HG03439 (cell line): Measurements from ENCODE around the gene DOCK3.
"Not testable (repeated sequence)": the region's sequence is repeated elsewhere in the genome, so short reads cannot be mapped to it uniquely, and the experiment has no call there.

Experiments used
- ATAC-seq: cut with Tn5 transposase; IDR thresholded peaks from one replicate; pipeline ENCODE4 v1.9.1; 2021; ENCODE audit warnings: mild to moderate bottlenecking, moderate library complexity; ENCODE audit not compliant: unreplicated experiment

The DOCK3 gene

DNA sequence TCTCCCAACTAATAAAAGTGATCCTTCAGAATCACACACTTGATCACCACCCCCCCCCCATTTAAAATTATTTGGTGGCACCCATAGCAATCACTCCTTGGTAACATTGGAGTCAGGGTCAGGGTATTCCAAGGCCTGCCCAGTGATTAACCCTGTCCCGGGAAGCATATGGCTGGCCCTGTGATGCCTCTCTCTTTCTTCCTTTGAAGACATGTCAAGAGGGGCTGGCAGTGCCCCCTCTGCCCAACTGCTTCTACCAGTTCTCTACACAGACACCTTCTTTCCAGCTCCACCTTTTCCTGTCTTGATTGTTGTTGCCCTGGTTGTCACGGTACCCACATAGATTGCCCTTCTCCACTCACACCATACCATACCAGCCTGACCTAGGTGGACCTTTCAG lies 679.4 kb downstream of the DOCK3 start:
- no peak for ATAC-seq

DNA sequence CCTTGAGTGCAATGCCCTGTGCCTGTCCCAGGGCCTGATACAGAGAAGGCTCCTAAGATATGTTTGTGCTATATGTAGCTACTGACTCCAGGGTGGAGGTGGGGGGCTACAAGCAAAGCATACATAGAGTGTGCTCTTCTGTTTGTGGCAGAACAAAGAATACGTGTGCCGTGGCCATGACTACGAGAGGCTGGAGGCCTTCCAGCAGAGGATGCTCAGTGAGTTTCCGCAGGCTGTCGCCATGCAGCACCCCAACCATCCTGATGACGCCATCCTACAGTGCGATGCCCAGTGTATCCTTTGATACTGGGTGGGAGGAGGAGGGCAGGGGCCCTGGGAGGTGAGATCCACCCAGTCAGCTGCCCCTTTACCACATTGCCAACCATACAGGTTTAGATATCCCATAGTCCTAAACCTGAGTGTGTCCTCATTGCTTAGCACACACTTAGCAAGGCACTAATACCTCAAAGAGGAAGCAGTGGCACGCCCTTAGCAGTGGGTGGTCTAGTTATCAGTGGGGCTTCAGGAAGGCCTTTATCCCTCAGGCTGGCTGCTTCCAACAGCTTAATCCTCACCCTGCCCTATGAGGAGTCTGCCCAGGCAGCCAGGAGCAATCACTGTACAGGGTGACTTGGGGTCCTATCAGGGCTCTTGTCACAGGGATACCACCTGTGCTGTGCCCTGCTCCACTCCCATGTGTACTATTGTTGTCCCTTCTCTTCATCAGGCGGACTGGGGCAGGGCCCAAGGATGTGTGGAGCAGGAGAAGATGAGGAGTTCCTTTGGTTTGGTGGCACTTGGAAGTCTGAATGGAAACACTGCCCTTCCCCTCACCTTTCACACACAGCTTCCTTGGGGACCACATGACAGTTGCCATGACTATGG lies 680.2 kb downstream of the DOCK3 start:
- no peak for ATAC-seq

DNA sequence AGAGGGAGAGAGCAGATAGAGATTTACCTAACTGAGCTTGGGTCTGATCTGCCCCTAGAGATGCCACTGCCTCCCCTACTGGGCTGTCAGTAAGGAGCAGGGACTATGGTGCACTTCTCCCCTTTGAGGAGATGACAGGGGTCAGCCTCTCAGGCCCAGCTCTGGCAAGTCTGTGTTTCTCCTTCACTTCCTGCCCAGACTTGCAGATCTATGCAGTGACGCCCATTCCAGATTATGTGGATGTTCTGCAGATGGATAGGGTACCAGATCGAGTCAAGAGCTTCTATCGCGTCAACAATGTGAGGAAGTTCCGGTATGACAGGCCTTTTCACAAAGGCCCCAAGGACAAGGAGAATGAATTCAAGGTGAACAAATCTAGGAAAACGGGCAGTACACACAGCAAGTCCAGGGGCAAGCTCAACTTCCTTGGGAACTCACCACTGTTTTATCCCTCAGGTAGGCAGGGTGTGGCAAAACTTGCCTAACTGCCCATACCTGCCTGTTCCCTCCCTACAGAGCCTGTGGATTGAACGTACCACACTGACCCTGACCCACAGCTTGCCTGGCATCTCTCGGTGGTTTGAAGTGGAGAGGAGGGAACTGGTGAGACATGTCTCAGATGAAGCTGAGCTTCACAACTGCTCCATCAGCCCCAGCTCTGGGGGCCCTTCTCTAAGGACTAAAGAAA lies 681.3 kb downstream of the DOCK3 start:
- no peak for ATAC-seq

DNA sequence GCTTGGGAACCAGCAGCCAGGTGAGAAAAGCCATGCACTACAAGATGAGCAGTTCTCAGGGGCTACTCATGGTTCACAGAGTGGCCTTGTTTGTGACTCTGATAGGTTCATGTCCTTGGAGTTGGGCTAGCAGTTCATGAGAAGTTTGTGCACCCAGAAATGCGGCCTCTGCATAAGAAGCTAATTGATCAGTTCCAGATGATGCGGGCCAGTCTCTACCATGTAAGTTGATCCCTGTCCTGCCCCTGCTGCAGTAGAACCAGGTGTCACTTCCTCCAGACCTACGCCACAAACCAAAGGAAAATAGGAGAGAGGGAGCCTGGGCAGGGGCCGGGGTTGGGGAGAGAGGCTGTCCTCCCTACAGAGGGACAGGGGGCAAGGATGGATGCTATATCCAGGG lies 683.1 kb downstream of the DOCK3 start:
- ATAC-seq = no peak

DNA sequence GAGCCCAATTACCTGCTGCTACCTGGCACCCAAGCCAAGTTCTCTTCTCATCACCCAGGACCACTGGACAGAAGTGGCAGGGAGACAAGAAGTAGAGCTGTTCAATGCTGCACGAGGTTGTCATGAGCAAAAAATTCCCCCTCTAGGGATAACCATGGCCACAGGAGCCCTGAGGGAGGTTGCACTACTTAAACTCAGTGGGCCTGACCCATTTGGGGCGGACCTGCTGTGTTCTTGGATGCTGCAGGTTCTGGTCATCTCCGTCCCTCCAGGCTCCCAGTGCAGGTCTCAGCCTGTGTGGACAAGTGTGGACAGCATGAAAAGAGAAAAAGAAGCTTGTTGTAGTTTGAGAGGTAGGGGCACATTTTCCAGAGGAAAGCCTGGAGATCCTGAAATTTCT lies 684.3 kb downstream of the DOCK3 start:
- ATAC-seq = no peak

DNA sequence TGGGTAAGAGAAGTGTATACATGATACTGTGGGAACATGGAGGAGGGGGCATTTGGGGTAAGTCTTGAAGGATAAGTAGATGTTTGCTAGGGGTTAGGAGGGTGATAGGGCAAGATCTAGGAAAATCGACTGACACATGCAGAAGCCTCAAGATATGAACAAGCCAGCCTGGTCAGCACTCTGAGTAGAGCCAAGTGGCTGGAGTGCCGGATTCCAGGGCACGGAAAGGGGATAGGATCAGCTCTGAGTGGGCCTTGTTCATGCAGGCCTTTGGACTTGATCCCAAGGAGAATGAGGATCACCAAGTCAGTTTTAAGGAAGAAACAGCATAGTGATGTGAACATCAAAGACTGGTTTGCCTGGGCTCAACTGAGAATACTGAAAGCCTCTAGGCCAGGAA lies 686.1 kb downstream of the DOCK3 start:
- no peak for ATAC-seq

DNA sequence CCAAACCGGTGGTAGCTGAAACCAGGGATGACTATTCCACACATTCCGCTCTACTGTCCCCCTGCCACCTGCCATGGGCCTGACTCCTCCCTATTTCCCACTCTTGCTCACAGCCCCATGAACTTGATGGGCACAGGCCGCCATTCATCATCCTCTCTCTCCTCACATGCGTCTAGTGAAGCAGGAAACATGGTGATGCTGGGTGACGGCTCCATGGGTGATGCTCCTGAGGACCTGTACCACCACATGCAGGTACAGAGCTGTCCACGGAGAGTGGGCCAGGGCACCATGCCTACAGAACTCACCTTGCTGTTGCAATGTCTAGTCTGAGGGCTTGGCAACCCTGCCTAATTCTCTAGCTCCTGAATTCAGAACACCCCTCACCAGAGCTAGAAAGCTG lies 687.0 kb downstream of the DOCK3 start:
- no peak for ATAC-seq

DNA sequence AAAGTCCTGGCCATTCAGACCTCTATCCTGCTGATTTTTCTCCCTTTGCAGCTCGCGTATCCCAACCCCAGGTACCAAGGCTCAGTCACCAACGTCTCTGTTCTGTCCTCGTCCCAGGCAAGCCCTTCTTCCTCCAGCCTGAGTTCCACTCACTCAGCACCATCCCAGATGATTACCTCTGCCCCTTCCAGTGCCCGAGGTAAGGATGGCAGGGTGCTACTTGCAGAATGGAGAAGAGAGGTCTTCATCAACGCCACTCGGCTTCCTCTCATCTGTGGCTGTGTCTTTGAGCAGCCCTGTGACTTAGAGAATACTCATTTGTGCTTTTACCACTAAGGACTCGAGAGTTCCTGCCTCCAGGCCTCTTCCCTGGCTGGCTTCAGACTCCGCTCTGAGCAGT lies 687.7 kb downstream of the DOCK3 start:
- ATAC-seq = no peak

DNA sequence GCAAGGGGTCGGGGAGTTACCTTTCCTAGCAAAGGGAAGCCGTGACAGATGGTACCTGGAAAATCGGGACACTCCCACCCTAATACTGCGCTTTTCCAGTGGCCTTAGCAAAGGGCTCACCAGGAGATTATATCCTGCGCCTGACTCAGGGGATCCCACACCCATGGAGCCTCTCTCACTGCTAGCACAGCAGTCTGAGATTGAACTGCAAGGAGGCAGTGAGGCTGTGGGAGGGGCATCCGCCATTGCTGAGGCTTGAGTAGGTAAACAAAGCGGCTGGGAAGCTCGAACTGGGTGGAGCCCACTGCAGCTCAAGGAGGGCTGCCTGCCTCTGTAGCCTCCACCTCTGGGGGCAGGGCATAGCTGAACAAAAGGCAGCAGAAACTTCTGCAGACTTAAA lies 693.5 kb downstream of the DOCK3 start:
- ATAC-seq = not testable (repeated sequence)

DNA sequence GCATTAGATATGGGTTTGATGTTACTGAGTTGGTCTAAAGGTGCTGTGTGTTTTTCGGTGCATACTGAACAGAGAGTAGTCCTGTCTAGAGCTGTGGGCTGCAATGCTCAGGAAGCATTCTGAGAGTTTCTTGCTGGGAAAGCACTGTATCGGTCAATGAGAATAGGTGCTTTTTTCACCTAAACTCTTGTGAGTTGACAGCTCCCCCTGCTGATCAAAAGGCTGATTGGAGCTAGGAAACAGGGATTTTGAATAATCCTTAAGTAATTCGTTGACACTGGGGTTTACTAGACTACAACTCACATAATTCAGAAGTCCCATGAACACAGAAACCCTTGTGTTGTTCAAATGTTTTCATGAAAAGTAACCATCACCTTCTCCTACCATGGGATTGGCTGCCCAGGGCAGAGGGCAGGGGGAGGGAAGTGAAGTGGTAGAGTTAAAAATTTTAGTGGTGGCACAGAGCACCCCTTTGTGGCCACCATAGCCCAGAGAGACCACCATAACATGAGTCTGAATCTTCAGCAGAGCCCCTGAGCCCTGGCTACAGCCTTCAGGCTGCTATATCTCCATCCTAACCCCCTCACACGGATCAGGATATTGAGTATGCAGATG lies 697.3 kb downstream of the DOCK3 start:
- no peak for ATAC-seq

DNA sequence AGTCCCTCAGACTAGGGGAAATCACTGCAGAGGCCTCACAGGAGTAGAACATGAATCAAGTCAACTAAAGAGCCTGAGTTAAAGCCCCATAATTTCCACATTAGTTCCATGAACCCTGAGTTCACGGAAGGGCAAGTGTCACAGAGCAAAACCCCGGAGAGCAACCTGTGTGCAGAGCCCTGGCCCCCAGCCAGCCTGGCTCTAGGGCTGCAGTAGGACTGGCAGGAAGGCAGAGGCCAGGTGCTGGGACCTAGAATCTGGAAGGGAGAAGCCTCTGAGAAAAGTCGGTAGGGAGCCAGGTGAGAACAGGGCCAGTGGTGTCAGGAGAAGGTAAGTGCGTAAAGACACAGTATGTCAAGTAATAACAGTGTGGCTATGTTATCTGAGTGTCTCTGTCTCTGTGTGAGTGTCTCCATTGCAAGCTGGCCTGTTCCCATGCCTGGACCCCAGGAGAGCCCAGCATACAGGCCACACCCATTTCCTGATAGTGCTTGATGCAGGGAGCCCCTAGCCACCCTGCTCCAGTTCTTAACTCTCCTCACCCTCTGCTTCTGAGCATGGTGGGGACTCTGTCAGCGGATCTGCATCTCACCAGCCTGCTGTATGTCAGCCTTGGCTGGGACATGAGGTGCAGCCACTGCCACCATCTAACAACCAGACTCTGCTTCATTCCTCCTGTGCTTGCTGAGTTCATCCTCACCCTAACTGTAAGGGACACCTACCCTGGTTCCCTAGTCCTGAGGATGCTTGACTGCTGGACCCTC lies 699.1 kb downstream of the DOCK3 start:
- ATAC-seq = no peak

DNA sequence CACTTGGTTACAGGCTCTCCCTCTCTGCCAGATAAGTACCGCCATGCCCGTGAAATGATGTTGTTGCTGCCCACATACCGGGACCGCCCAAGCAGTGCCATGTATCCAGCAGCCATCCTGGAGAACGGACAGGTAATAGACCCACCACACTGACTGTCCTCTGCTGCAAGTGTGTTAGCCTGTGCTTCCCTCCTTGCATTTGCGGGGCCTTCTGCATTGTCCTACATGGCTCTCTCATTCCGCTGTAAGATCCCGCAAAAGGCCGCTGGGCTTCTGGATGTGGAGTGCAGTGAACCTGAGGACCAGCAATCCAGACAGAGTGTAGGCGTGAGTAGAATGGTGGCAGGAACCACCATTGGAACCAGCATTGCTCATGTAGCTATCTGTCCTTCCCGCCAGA lies 699.7 kb downstream of the DOCK3 start:
- no peak for ATAC-seq

DNA sequence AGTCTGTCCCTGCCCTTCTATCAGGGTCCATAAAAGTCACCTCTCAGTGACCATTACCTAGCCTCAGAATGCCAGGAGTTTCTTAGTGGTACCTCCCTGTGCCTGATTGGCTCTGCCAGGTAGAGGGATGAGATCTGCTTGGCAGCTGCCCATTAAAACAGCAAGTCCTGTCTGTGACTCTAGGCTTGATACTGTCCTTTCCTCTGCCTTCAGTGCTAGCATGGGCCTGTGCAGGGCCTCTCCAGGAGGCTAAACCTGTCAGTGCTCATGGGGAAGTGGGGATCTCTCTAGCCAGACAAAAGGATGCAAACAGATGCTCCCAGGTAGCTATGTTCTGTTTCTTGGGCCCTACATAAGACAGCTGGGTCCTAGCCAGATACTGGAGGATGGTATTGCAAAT lies 700.4 kb downstream of the DOCK3 start:
- ATAC-seq = no peak

DNA sequence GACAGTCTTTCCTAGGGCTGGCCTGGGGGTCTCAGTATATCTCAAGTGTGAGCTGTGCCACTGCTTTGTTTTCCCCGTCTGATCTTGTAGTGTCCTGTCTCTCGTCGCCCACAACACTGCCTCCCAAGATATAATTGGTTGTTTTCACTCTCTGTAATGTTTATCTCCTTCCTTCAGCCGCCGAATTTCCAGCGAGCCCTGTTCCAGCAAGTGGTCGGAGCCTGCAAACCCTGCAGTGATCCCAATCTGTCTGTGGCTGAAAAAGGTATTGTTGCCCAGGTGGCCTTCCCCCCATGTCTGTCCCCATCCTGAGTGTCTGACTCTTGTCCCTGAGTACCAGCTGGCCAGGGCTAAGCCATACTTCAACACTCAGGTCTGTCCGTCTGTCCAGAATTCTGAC lies 700.8 kb downstream of the DOCK3 start:
- no peak for ATAC-seq

DNA sequence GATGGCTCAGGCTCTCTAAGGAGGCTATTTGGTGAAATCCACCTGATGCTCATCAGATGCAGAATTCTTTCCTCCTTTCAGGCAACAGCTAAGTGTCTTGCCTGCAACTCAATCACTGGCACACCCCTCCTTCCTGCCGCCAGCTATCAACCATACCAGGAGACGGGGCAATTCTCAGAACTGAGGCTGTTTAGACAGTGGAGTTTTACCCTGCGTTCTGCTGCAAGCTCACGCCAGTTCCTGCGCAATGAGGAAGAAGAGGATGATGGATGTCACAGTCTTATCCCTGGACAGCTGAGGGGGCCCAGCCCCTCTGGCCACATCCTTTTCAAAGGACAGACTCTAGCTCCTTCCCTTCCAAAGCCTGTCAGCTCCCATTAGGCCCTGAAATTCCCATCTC lies 703.3 kb downstream of the DOCK3 start:
- ATAC-seq = no peak

DNA sequence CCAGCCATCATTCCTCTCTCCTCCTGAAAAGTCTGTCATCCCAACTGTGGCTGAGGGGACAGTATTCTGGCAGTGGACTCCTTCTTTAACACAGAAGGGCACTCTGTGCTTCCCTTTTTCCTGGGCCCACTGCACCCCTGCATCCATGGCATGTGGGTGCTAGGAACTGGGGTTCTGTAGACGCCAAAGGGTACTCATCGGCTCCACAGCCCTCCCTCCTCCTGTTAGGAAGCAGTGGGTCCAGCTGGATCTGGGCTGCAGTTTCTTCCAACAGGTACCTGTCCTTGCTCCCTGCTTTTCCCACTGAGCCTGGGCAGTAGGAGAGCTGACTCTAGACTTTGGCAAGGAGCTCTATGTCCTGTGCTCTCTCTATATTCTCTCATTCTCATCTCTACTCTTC lies 704.0 kb downstream of the DOCK3 start:
- ATAC-seq = no peak

DNA sequence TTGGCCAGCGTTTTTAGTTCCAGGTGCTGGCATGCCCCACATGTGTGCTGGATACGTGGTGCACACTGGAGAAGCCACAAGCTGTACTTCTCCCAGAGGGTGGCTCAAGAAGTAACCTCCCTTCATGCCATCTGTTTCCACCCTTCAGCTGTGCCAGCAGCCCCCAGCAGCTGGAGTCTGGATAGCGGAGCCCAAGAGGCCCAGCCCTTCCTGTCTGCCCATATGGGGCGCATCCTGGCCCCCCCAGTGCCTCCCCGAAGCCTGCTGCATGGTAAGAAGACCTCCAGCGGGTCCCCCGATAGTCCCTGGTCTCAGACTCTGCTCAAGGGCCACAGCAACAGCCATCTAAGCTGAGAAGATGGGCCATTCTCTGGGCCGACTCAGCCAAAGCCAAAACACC lies 704.6 kb downstream of the DOCK3 start:
- no peak for ATAC-seq

DNA sequence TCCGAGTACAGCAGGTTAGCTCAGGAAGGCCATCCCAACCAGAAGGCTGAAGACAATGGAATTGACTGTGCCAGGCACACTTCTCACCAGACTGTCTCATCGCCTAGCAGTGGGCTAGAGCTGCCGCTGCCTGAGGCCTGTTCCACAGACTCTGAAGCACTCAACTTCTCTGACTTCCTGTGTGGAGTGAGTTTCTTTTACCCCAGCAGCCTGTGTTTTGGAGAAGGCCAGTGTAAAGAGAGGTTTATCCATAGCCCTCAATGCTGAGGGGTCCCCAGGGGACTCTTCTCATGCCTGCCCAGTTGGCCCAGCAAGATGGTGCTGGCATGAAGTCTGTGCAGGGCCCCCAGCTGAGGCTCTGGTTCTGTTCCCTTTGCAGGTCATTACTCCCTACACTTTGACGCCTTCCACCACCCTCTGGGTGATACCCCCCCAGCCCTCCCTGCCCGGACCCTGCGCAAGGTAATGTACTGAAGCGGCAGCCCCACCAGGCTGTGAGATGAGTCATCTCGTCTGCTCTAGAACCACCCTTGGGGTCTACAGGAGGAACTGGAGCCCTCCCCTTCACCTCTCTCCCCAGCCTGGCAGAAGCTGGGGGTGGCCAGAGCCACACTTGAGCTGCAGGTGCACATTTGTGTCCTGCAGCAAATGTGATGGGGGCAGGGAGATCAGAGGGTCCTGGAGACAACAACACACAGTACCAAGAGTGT lies 705.2 kb downstream of the DOCK3 start:
- ATAC-seq = no peak

DNA sequence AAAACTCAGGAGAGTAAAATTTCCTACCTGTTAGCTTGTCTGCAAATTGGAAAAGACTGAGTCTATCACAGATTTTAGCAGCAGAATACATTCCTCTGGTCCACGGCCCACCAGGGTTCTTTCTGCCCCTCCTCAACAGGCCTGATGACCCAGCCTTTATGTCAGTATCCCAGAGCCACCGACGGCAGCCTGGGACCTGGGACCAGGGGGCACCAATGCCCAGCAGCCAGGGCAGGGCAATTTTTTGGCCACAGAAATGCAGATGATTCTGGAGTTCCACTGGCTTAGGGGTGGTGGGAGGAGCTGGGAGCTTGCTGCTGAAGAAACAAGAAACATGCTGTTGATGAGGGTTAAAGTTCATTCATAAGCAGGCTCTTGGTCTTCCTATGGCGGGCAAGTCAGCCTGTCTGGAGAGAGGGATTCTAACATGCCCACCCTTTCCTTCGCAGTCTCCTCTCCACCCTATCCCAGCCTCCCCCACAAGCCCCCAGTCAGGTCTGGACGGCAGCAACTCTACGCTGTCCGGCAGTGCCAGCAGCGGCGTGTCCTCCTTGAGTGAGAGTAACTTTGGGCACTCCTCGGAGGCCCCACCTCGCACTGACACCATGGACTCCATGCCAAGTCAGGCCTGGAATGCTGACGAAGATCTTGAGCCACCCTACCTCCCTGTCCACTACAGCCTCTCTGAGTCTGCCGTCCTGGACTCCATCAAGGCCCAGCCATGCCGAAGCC lies 706.0 kb downstream of the DOCK3 start:
- ATAC-seq = no peak

DNA sequence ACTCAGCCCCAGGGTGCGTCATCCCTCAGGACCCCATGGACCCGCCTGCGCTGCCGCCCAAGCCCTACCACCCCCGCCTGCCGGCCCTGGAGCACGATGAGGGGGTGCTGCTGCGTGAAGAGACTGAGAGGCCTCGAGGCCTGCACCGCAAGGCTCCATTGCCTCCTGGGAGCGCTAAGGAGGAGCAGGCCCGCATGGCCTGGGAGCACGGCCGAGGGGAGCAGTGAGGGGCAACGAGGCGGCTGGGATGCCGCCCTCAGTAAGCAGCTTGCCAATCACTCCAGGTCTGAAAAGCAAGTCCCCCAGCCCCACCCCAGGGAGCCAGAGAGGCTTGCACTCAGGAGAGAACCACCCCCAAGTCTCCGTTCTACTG lies 706.6 kb downstream of the DOCK3 start:
- ATAC-seq = no peak
